GM23248 (cell line): ENCODE measurements around the gene BASP1. TPM values are rescaled to one million over a fixed set of nuclear protein-coding genes. Genes with fewer than 3 reads are reported as not detected.
A peak's percentile ranks its signal among the peaks of the same experiment; 100 is the strongest.

Experiments
- DNase-seq: peaks from one replicate; pipeline ENCODE4 v3.0.0-alpha.2; 2015
- H2AFZ ChIP-seq: fragments of 200-600 bp; sonication (generic); 2 replicates; pipeline ENCODE4 v1.6.1; 2016; ENCODE audit warnings: antibody characterized with exemption
- H3F3A ChIP-seq: fragments of 200-600 bp; sonication (generic); 2 replicates; pipeline ENCODE4 v1.6.1; 2016; ENCODE audit warnings: mild to moderate bottlenecking, antibody characterized with exemption, mixed run types; ENCODE audit not compliant: insufficient read depth
- H3K27ac ChIP-seq: fragments of 200-600 bp; sonication (generic); 2 replicates; pipeline ENCODE4 v1.5.1; 2016; ENCODE audit warnings: mild to moderate bottlenecking
- H3K27me3 ChIP-seq: fragments of 200-600 bp; sonication (generic); replicated peaks from 2 replicates; pipeline ENCODE4 v1.6.1; 2016; ENCODE audit warnings: mild to moderate bottlenecking; ENCODE audit not compliant: insufficient read depth
- H3K36me3 ChIP-seq: fragments of 200-600 bp; sonication (generic); 2 replicates; pipeline ENCODE4 v1.6.1; 2016; ENCODE audit warnings: low read depth, mild to moderate bottlenecking
- H3K4me1 ChIP-seq: fragments of 200-600 bp; sonication (generic); 2 replicates; pipeline ENCODE4 v1.6.1; 2016; ENCODE audit warnings: mild to moderate bottlenecking; ENCODE audit not compliant: insufficient read depth
- H3K4me2 ChIP-seq: fragments of 200-600 bp; sonication (generic); one replicate; pipeline ENCODE4 v1.6.1; 2016; ENCODE audit warnings: mild to moderate bottlenecking; ENCODE audit not compliant: unreplicated experiment
- H3K4me3 ChIP-seq: fragments of 200-600 bp; sonication (generic); 2 replicates; pipeline ENCODE4 v1.5.1; 2016; ENCODE audit warnings: mild to moderate bottlenecking
- H3K79me2 ChIP-seq: fragments of 200-600 bp; sonication (generic); 2 replicates; pipeline ENCODE4 v1.6.1; 2016; ENCODE audit warnings: mild to moderate bottlenecking; ENCODE audit not compliant: insufficient read depth
- H3K9ac ChIP-seq: fragments of 200-600 bp; sonication (generic); 2 replicates; pipeline ENCODE4 v1.6.1; 2016; ENCODE audit warnings: mild to moderate bottlenecking
- H3K9me2 ChIP-seq: fragments of 200-600 bp; sonication (generic); 2 replicates; pipeline ENCODE4 v1.6.1; 2016; ENCODE audit warnings: mixed run types, mild to moderate bottlenecking, moderate library complexity; ENCODE audit not compliant: insufficient read depth
- H3K9me3 ChIP-seq: fragments of 200-600 bp; sonication (generic); one replicate; pipeline ENCODE4 v1.6.1; 2017; ENCODE audit warnings: low read depth
- H4K20me1 ChIP-seq: fragments of 200-600 bp; sonication (generic); 2 replicates; pipeline ENCODE4 v1.6.0; 2016; ENCODE audit not compliant: insufficient read depth
- EZH2 ChIP-seq: fragments of 200-600 bp; sonication (generic); IDR thresholded peaks from 2 replicates; pipeline ENCODE4 v1.6.1; 2018; ENCODE audit warnings: antibody characterized with exemption, mild to moderate bottlenecking; ENCODE audit not compliant: insufficient read depth, poor library complexity, severe bottlenecking
- EZH2phosphoT487 ChIP-seq: fragments of 200-600 bp; sonication (generic); IDR thresholded peaks from 2 replicates; pipeline ENCODE4 v1.6.1; 2018; ENCODE audit warnings: antibody characterized with exemption, moderate library complexity, mild to moderate bottlenecking, low read depth; ENCODE audit not compliant: insufficient read depth
- WGBS, 2 experiments: methylation state at CpG; one replicate each; pipeline ENCODE4 v1.1.6; 2015 to 2017; ENCODE audit warnings: low lambda C conversion rate in 2 of 2, low coverage in 1 of 2; ENCODE audit errors: missing lambda C conversion rate in 2 of 2; 5-methylcytosine and 5-hydroxymethylcytosine counted together
- in situ Hi-C: fragments of 300-500 bp; cut with MboI; formaldehyde crosslinking; loops from 2 replicates; pipeline ENCODE4 v1.15.0; 2020
- polyA plus RNA-seq: library from polyadenylated mRNA; unstranded; fragments of >200 nt; fragmentation: Nextera tagmentation; extraction: Ambion mirVana; gene quantifications from 2 replicates; pipeline ENCODE4 v1.2.1, GENCODE V29; 2016
- total RNA-seq: library from RNA; depleted of rRNA; stranded (reverse); fragments of >200 nt; shearing (Covaris generic); gene quantifications from 2 replicates; pipeline ENCODE4 v1.2.3, GENCODE V29; 2014

Gene BASP1
- total and polyA plus RNA-seq, 2 experiments from 2014 or later = 58.4 to 121 TPM

DNA sequence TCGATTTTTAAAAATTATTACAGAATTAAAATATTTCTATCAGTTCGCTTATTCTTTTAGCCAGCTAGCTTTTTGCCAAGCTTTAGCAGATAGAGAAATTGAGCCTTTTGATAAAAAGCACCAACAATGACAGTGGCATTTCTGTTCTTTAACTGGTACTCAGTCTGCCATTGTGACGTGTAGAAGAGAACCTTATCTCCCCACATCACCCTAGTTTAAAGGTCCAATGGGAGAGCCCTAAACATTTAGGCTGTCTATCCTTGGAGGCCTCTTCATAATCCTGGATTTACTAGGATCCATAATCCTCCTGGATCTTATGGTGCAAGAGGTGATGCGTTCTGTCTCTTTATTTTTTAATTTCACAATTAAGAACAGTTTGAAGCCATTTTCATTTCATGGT lies 3.0 kb downstream of the BASP1 start:
- no peak for DNase-seq
- peaks cover 64% of the 10 kb centered on the region for H3K4me1 ChIP-seq

DNA sequence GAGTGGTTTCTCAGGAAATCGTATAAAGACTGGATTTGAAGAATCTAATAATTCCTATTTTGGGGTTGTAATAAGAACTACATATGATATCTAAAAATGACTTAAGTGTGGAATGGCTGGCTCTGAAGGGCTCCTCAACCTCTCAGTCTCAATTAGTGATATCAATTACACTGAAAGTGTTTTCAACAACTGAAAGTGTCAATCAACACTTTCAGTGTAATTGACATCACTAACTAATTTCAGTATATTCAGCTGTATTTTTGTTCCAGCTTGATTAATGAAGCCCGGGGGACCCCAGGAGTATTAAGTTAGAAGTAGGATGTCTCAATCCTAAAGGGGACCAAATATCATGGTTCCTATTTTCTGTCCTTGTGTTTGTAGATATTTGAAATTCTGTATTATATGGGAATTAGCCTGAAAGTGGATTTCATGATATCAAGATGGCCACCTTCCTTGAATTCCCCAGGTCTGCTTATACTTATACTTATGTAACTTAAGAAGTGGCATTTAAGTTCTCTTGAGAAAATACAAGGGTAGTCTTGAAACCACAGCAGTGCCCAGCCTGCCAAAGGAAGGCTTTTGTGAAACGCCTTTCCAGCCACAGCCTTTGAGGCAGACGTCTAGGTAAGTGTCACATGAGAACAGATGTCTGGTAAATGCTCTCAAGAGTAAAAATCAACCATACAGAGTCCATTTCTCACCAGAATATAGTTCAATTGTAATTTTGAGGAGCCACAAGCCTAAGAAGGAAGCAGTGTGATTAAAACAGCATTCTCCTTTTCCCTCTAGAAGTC lies 4.6 kb downstream of the BASP1 start:
- Histone ChIP-seq H2AFZ (no peak overlapping the region), H3K9me2 (no peaks in the 10 kb centered on the region), H3K4me1 (peaks cover 75% of the 10 kb centered on the region), H3K4me3 (peak overlapping the region; percentile 17), H3K27ac (peak overlapping the region; percentile 41), H3K79me2 (peaks cover 93% of the 10 kb centered on the region), H3K9ac (0 out of 2 replicates have a peak overlapping the region, but pooled peaks have one; percentile 2), H3K4me2 (peak overlapping the region; percentile 95), H3F3A (peaks cover 50% of the 10 kb centered on the region), H3K9me3 (no peaks in the 10 kb centered on the region), H3K36me3 (0 out of 2 replicates have a peak, but pooled peaks cover 4% of the 10 kb centered on the region), H3K27me3 (no peaks in the 10 kb centered on the region), H4K20me1 (no peaks in the 10 kb centered on the region)
- in situ Hi-C loops = loop anchor here (25.0 kb wide), 2 partner anchors 890 to 1060 kb away; no protein-coding TSS in a partner anchor
- DNase-seq = peak; percentile 45
- no peak for TF ChIP-seq EZH2phosphoT487
- TF ChIP-seq EZH2 = no peak
- 38 to 48% methylated on average over 4 of the region's 4 CpGs for WGBS, 2 experiments

More for the DNA sequence above, 3.0 kb downstream of the BASP1 start:
- H3K79me2 ChIP-seq = peaks cover 77% of the 10 kb centered on the region
- H3K9me3 ChIP-seq = no peaks in the 10 kb centered on the region
- TF ChIP-seq EZH2phosphoT487 (no peak), EZH2 (no peak)
- in situ Hi-C loops = loop anchor here (25.0 kb wide), 2 partner anchors 892 to 1058 kb away; no protein-coding TSS in a partner anchor
- H3K9ac ChIP-seq = no peak overlapping the region
- no peaks in the 10 kb centered on the region for H3K9me2 ChIP-seq
- no peaks in the 10 kb centered on the region for H3K27me3 ChIP-seq
- H3K36me3 ChIP-seq = 0 out of 2 replicates have a peak, but pooled peaks cover 4% of the 10 kb centered on the region
- peaks cover 39% of the 10 kb centered on the region for H3F3A ChIP-seq
- no peaks in the 10 kb centered on the region for H4K20me1 ChIP-seq
- H2AFZ ChIP-seq = no peak overlapping the region
- peak overlapping the region; percentile 97 for H3K4me3 ChIP-seq
- 89% methylated on average over 4 of the region's 4 CpGs for WGBS, 2 experiments
- peak overlapping the region; percentile 95 for H3K4me2 ChIP-seq
- H3K27ac ChIP-seq = no peak overlapping the region

DNA sequence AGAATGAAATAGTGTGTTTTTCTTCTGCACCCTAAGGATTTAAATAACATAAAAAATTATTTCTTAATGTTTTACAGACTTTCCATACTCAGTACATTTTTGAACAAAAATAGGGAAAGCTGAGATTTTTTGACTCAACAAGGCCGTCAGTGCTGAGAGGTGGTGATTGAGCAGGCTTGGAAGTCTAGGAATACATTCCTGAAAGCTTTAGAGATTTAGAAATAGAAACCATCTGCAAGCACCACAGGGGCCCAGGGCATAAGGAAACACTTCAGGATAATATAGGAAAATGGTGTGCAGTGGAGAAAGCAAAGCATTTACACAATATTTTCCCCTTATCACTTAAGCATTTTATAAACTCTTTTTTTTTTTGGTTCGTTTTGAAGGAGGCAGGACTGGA lies 5.2 kb downstream of the BASP1 start:
- in situ Hi-C loops = loop anchor here (25.0 kb wide), 2 partner anchors 890 to 1060 kb away; no protein-coding TSS in a partner anchor
- Histone ChIP-seq H3K79me2 (peaks cover 99% of the 10 kb centered on the region), H3F3A (peaks cover 50% of the 10 kb centered on the region), H2AFZ (no peak overlapping the region), H3K4me3 (peak overlapping the region; percentile 17), H3K9ac (0 out of 2 replicates have a peak overlapping the region, but pooled peaks have one; percentile 2), H3K4me2 (peak overlapping the region; percentile 95), H4K20me1 (no peaks in the 10 kb centered on the region), H3K27me3 (no peaks in the 10 kb centered on the region), H3K36me3 (0 out of 2 replicates have a peak, but pooled peaks cover 4% of the 10 kb centered on the region), H3K9me2 (no peaks in the 10 kb centered on the region), H3K9me3 (no peaks in the 10 kb centered on the region), H3K27ac (peak overlapping the region; percentile 41), H3K4me1 (peaks cover 77% of the 10 kb centered on the region)
- TF ChIP-seq EZH2phosphoT487 = no peak
- no peak for TF ChIP-seq EZH2
- 61 to 64% methylated on average over 2 of the region's 2 CpGs for WGBS, 2 experiments
- peak; percentile 37 for DNase-seq

DNA sequence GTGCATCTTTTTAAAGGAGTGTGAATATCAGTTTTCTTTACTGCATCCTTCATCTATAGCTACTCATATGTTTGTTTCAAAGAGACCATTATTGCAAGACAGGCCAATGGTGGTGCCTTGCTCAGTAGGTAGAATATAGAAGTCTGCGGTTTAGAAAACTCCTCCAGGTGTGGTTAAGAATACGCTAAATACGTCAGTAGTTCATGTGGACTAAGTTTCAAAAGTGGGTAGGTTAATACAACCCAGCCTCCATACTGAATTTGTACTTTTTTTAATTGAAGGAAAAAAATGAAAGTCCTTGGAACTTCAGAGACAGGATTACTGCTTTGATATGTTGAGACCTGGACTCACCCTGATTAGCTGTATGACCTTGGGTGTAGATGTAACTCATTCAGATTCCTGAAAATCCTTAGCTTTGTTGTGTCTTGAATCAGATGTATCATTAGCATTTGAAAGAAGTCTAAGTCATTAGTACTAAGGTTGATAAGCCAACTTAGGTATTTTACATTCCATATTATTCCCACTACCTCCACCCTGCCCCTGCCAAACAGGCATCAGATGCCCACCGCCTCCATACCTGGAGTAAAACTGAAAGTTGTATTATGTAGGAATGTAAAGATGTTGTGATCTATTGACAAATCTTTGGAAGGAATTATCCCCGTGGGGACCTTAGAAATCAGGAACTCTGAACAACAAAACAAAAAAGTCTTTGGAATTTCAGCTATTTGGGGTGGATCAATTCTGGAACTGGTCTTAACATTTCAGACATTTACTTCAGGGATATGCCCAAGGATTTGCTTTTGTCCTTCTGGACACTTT lies 6.1 kb downstream of the BASP1 start:
- TF ChIP-seq EZH2 = no peak
- no peak for TF ChIP-seq EZH2phosphoT487
- in situ Hi-C loops = loop anchor here (25.0 kb wide), 2 partner anchors 889 to 1061 kb away; no protein-coding TSS in a partner anchor
- Histone ChIP-seq H3K9me2 (no peaks in the 10 kb centered on the region), H3K27me3 (no peaks in the 10 kb centered on the region), H3K4me1 (peaks cover 86% of the 10 kb centered on the region), H3F3A (peaks cover 59% of the 10 kb centered on the region), H3K27ac (peak overlapping the region; percentile 58; the same call in 1 of the 2 replicates), H3K9me3 (no peaks in the 10 kb centered on the region), H3K79me2 (peaks cover 100% of the 10 kb centered on the region), H3K4me3 (peak overlapping the region; percentile 26), H3K36me3 (0 out of 2 replicates have a peak, but pooled peaks cover 4% of the 10 kb centered on the region), H3K4me2 (peak overlapping the region; percentile 95), H3K9ac (no peak overlapping the region), H2AFZ (no peak overlapping the region), H4K20me1 (no peaks in the 10 kb centered on the region)
- 96 to 97% methylated on average over 5 of the region's 5 CpGs for WGBS, 2 experiments
- DNase-seq = no peak
